Fibroblast of skin of right biceps (primary cell): ENCODE data around the gene MSANTD2.
A peak's percentile ranks its signal among the peaks of the same experiment; 100 is the strongest.

Experiments used
- DNase-seq: peaks from one replicate; pipeline ENCODE4 v3.0.0-alpha.2; 2013

Gene MSANTD2

GRCh38 chr11:124751741-124752470 lies 48.3 kb downstream of the MSANTD2 start, which contains the start of gene VSIG2:
TSS of gene VSIG2 (minus strand) at chr11:124752255. CDS start at chr11:124752137, 118 bp downstream.
- no peak for DNase-seq

- no peak for DNase-seq
These were observed 48.8 kb downstream of the MSANTD2 start for GRCh38 chr11:124751391-124751740.

- DNase-seq = no peak
These were observed 50.3 kb downstream of the MSANTD2 start for GRCh38 chr11:124749912-124750311.

- no peak for DNase-seq
These were observed 51.5 kb downstream of the MSANTD2 start for GRCh38 chr11:124748481-124749343.

- no peak for DNase-seq
These were observed 52.1 kb downstream of the MSANTD2 start for GRCh38 chr11:124748100-124748418.

- no peak for DNase-seq
These were observed 52.7 kb downstream of the MSANTD2 start for GRCh38 chr11:124747406-124748099.

GRCh38 chr11:124746621-124747243 lies 53.5 kb downstream of the MSANTD2 start:
- DNase-seq = peak; percentile 58

GRCh38 chr11:124745835-124746620 lies 54.2 kb downstream of the MSANTD2 start:
- DNase-seq = no peak

GRCh38 chr11:124745270-124745834 lies 54.9 kb downstream of the MSANTD2 start:
- DNase-seq = no peak

GRCh38 chr11:124743050-124743449 lies 57.2 kb downstream of the MSANTD2 start:
- no peak for DNase-seq

- DNase-seq = no peak
These were observed 57.7 kb downstream of the MSANTD2 start for GRCh38 chr11:124742555-124742954.

GRCh38 chr11:124740277-124740882 lies 59.8 kb downstream of the MSANTD2 start:
- DNase-seq = no peak

- DNase-seq = peak; percentile 87
These were observed 60.5 kb downstream of the MSANTD2 start, which contains the start of gene NRGN for GRCh38 chr11:124739479-124740276. TSS of gene NRGN (plus strand) at chr11:124739942. CDS start at chr11:124740085, 143 bp downstream.

- no peak for DNase-seq
These were observed 61.3 kb downstream of the MSANTD2 start for GRCh38 chr11:124738713-124739478.

- no peak for DNase-seq
These were observed 62.4 kb downstream of the MSANTD2 start for GRCh38 chr11:124737638-124738305.

GRCh38 chr11:124736736-124737135 lies 63.5 kb downstream of the MSANTD2 start:
- DNase-seq = no peak

GRCh38 chr11:124732230-124732629 lies 68.0 kb downstream of the MSANTD2 start:
- no peak for DNase-seq

GRCh38 chr11:124729571-124729970 lies 70.6 kb downstream of the MSANTD2 start:
- DNase-seq = no peak

GRCh38 chr11:124728134-124728533 lies 72.1 kb downstream of the MSANTD2 start:
- no peak for DNase-seq
